Ovary (tissue), 9 donors: ENCODE results near the gene ALPK3. TPM values are rescaled to one million over a fixed set of nuclear protein-coding genes. Genes with fewer than 3 reads are reported as not detected.

Experiments
- DNase-seq, 5 donors: peaks; one replicate each; pipeline ENCODE4 v3.0.0-alpha.2; 2019 to 2020
- H3K27ac ChIP-seq, 2 donors: fragments of 200-600 bp; one replicate each; pipeline versions ENCODE4 v1.5.1 to v1.8.0; 2019 to 2022
- H3K27me3 ChIP-seq: fragments of 200-600 bp; one replicate; pipeline ENCODE4 v1.8.0; 2022
- H3K36me3 ChIP-seq: fragments of 200-600 bp; sonication (generic); one replicate; pipeline ENCODE4 v1.5.1; 2019
- H3K4me1 ChIP-seq: one replicate; pipeline ENCODE4 v1.8.1; 2013; ENCODE audit warnings: mild to moderate bottlenecking, moderate library complexity; ENCODE audit not compliant: insufficient read depth
- H3K4me3 ChIP-seq: fragments of 200-600 bp; sonication (generic); one replicate; pipeline ENCODE4 v1.5.1; 2017
- H3K9me3 ChIP-seq, 2 donors: fragments of 200-600 bp in 1 of 2; sonication (generic) in 1 of 2; one replicate each; pipeline versions ENCODE4 v1.5.1 to v1.8.1; 2013 to 2019; ENCODE audit warnings: mild to moderate bottlenecking in 1 of 2, moderate library complexity in 1 of 2
- CTCF ChIP-seq, 3 donors: fragments of 450-650 bp in 2 of 3; fragments of 200-600 bp in 1 of 3; IDR thresholded peaks; one replicate each; pipeline versions ENCODE4 v1.5.1 to v1.8.0; 2016 to 2022; ENCODE audit warnings: antibody characterized with exemption in 3 of 3, mild to moderate bottlenecking in 1 of 3
- EP300 ChIP-seq: sonication (generic); formaldehyde crosslinking; IDR thresholded peaks from one replicate; pipeline ENCODE4 v1.6.1; 2017; ENCODE audit warnings: antibody characterized with exemption
- POLR2A ChIP-seq: fragments of 450-650 bp; IDR thresholded peaks from one replicate; pipeline ENCODE4 v1.6.1; 2017; ENCODE audit warnings: antibody characterized with exemption, mild to moderate bottlenecking, moderate library complexity
- WGBS, 3 donors: extraction: QIAGEN DNeasy Blood & Tissue Kit in 1 of 3; methylation state at CpG; one replicate each; pipeline versions ENCODE4 v1.1.5 to v1.1.7; 2013 to 2017; 5-methylcytosine and 5-hydroxymethylcytosine counted together
- intact Hi-C, 4 donors: fragments of 100-400 bp; cut with DNase I; formaldehyde crosslinking; loops; one replicate each; pipeline versions ENCODE4 v1.11.0 to v1.15.1; 2022 to 2023
- polyA plus RNA-seq, 2 donors: library from polyadenylated mRNA; stranded (reverse); fragments of 200-250 nt in 1 of 2; fragments of 350-450 nt in 1 of 2; fragmentation: Illumina TruSeq in 1 of 2; extraction: RNeasy Lipid Tissue Mini Kit (QIAGEN cat#74804) in 1 of 2; gene quantifications; one replicate each; pipeline ENCODE4 v1.2.3, GENCODE V29; 2013 to 2014
- total RNA-seq, 7 donors: library from RNA; depleted of rRNA in 2 of 7; stranded (reverse); fragments of >200 nt in 2 of 7; fragmentation: NEBNext Ultra II Directional in 3 of 7; extraction: Animal tissue kit (Norgen Biotek cat#: 25700) in 3 of 7; gene quantifications; one replicate each; pipeline versions ENCODE4 v1.1.0 to v1.2.4, GENCODE V29; 2016 to 2023
- donor health status: DM: no; HTN: no; CAD: no; lungs with moderate emphysema.
- donor health status: DM: no; HTN: no; CAD: no.
- donor health status: Bipolar disorder and iron deficiency.
- donor health status: DM: yes; HTN: yes; CAD: no.
- donor health status: DM: no; HTN: no; CAD: no.
- donor health status: DM: yes; HTN: yes; CAD: no.

Gene ALPK3
- total and polyA plus RNA-seq, 9 donors, result 0.48 to 2.8 (median 1.0) TPM

DNA sequence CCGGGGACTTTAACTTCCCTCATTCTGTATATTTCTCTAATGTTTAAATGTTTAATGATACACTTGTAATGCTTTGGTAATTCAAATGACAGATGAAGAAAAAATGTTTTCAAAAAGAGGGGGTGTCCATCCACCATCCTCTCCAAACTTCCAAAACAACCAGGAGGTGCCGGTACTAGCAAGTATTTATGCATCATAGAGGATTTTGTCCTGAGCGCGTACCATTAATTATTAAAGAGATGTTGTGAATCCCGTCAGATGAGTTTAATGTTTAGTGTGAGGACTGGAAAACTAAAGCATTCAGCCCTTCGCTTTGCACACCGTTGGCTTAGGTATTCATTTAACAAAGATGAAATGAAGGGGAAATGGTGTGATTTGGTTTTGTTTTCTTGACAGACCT is 68.6 kb downstream of the ALPK3 start:
- DNase-seq, result no peak
- intact Hi-C loops, result no loop called here
- Histone ChIP-seq H3K36me3 (no peaks in the 10 kb centered on the region), H3K9me3 (no peaks in the 10 kb centered on the region), H3K27ac (no peak overlapping the region), H3K27me3 (no peaks in the 10 kb centered on the region), H3K4me1 (no peaks in the 10 kb centered on the region), H3K4me3 (no peak overlapping the region)
- WGBS, 3 donors, result 89 to 94% (median 90%) methylated on average over 7 of the region's 7 CpGs
- TF ChIP-seq CTCF (IDR thresholded peaks at IDR 0.05), result no peak
- no peak for TF ChIP-seq POLR2A
- TF ChIP-seq EP300, result no peak

GRCh38 chr15:84886211-84886983 is 69.2 kb downstream of the ALPK3 start:
- DNase-seq, result no peak
- peaks cover 4% of the 10 kb centered on the region for H3K4me1 ChIP-seq
- H3K9me3 ChIP-seq, result no peaks in the 10 kb centered on the region
- no peak overlapping the region for H3K27ac ChIP-seq
- intact Hi-C loops, result no loop called here
- WGBS, 3 donors, result 91 to 93% (median 92%) methylated on average over 14 of the region's 14 CpGs
- TF ChIP-seq CTCF (IDR thresholded peaks at IDR 0.05) (no peak), POLR2A (no peak), EP300 (no peak)
- no peaks in the 10 kb centered on the region for H3K27me3 ChIP-seq
- H3K36me3 ChIP-seq, result no peaks in the 10 kb centered on the region
- H3K4me3 ChIP-seq, result no peak overlapping the region

GRCh38 chr15:84886984-84887299 is 69.8 kb downstream of the ALPK3 start:
- Histone ChIP-seq H3K27me3 (no peaks in the 10 kb centered on the region), H3K9me3 (no peaks in the 10 kb centered on the region), H3K36me3 (no peaks in the 10 kb centered on the region), H3K4me1 (peaks cover 6% of the 10 kb centered on the region), H3K4me3 (no peak overlapping the region), H3K27ac (no peak overlapping the region)
- WGBS, 3 donors, result 71 to 77% (median 75%) methylated on average over 1 of the region's 1 CpG
- no peak for TF ChIP-seq EP300
- no peak for TF ChIP-seq POLR2A
- TF ChIP-seq CTCF (IDR thresholded peaks at IDR 0.05), result no peak
- intact Hi-C loops, result no loop called here
- DNase-seq, result no peak

DNA sequence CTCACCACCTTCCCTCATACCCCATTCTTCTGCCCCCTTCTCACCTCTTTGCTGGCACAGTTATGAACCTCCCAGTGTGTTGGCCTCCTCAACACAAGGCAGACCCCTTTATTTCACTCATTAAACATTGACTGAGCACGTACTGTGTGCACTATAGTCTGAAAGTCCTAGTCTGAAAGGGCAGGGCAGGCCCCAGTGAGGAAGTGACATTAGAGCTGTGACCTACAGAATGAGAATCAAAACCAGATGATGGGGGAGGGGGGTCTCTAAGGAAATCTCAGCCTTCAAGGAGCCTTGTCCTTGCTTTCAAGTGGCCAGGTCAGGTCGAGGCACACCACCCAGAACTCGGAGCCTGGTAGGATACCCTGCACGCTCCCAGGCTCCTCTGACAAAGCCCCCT is 70.8 kb downstream of the ALPK3 start:
- no peaks in the 10 kb centered on the region for H3K36me3 ChIP-seq
- no peak for DNase-seq
- intact Hi-C loops, result no loop called here
- no peak overlapping the region for H3K27ac ChIP-seq
- TF ChIP-seq EP300 (no peak), POLR2A (no peak), CTCF (IDR thresholded peaks at IDR 0.05) (no peak)
- H3K4me3 ChIP-seq, result no peak overlapping the region
- no peaks in the 10 kb centered on the region for H3K27me3 ChIP-seq
- 88 to 95% (median 94%) methylated on average over 4 of the region's 4 CpGs for WGBS, 3 donors
- no peaks in the 10 kb centered on the region for H3K9me3 ChIP-seq
- H3K4me1 ChIP-seq, result peaks cover 6% of the 10 kb centered on the region
